NCI-H128 (cell line): ENCODE results near the gene KCNQ2.

Experiments used
- DNase-seq: peaks from one replicate; lab custom pipeline; 2025; ENCODE audit not compliant: unreplicated experiment; lab: John Stamatoyannopoulos, UW

Gene KCNQ2

GRCh38 chr20:63435552-63435951 lies 36.9 kb downstream of the KCNQ2 start:
- no peak for DNase-seq

- DNase-seq = peak; percentile 20
Observed at GRCh38 chr20:63434599-63435378, 37.7 kb downstream of the KCNQ2 start.

GRCh38 chr20:63433756-63434531 lies 38.5 kb downstream of the KCNQ2 start:
- DNase-seq = no peak

- no peak for DNase-seq
Observed at GRCh38 chr20:63433351-63433750, 39.1 kb downstream of the KCNQ2 start.

GRCh38 chr20:63432577-63433325 lies 39.7 kb downstream of the KCNQ2 start:
- no peak for DNase-seq

- DNase-seq = no peak
Observed at GRCh38 chr20:63431944-63432343, 40.5 kb downstream of the KCNQ2 start.

- no peak for DNase-seq
Observed at GRCh38 chr20:63430891-63431290, 41.6 kb downstream of the KCNQ2 start.

- no peak for DNase-seq
Observed at GRCh38 chr20:63429992-63430391, 42.5 kb downstream of the KCNQ2 start.

- DNase-seq = no peak
Observed at GRCh38 chr20:63428906-63429575, 43.4 kb downstream of the KCNQ2 start.

GRCh38 chr20:63427724-63428330 lies 44.6 kb downstream of the KCNQ2 start:
- DNase-seq = no peak

- no peak for DNase-seq
Observed at GRCh38 chr20:63427206-63427605, 45.2 kb downstream of the KCNQ2 start.

- no peak for DNase-seq
Observed at GRCh38 chr20:63425846-63426485, 46.5 kb downstream of the KCNQ2 start.

- DNase-seq = no peak
Observed at GRCh38 chr20:63424613-63425012, 47.8 kb downstream of the KCNQ2 start.

- DNase-seq = no peak
Observed at GRCh38 chr20:63423751-63424150, 48.7 kb downstream of the KCNQ2 start.

- no peak for DNase-seq
Observed at GRCh38 chr20:63422653-63423052, 49.8 kb downstream of the KCNQ2 start.

GRCh38 chr20:63421913-63422312 lies 50.5 kb downstream of the KCNQ2 start:
- DNase-seq = no peak

- no peak for DNase-seq
Observed at GRCh38 chr20:63421094-63421692, 51.3 kb downstream of the KCNQ2 start.

GRCh38 chr20:63420359-63421093 lies 51.9 kb downstream of the KCNQ2 start:
- DNase-seq = no peak

GRCh38 chr20:63419299-63419698 lies 53.2 kb downstream of the KCNQ2 start:
- DNase-seq = no peak
